ENCODE data around the gene FRMD4B.

Gene FRMD4B

GRCh38 chr3:69385723-69386555 lies at the start of gene FRMD4B:
Gene FRMD4B (minus strand): TSS chr3:69386088. CDS start chr3:69385989, 99 bp downstream.
- FAIRE-seq = no peak

GRCh38 chr3:69433969-69434325 lies 48.1 kb upstream of the FRMD4B start:
- FAIRE-seq = no peak

GRCh38 chr3:69433121-69433968 lies 47.5 kb upstream of the FRMD4B start:
- FAIRE-seq = no peak

- FAIRE-seq = no peak
Measured at GRCh38 chr3:69428657-69429255, 42.9 kb upstream of the FRMD4B start.

- no peak for FAIRE-seq
Measured at GRCh38 chr3:69426967-69427304, 41.0 kb upstream of the FRMD4B start.

GRCh38 chr3:69426291-69426966 lies 40.5 kb upstream of the FRMD4B start:
- no peak for FAIRE-seq

GRCh38 chr3:69425249-69425648 lies 39.4 kb upstream of the FRMD4B start:
- no peak for FAIRE-seq

GRCh38 chr3:69423463-69424155 lies 37.7 kb upstream of the FRMD4B start:
- no peak for FAIRE-seq

GRCh38 chr3:69422751-69423150 lies 36.9 kb upstream of the FRMD4B start:
- FAIRE-seq = no peak

- no peak for FAIRE-seq
Measured at GRCh38 chr3:69420781-69421520, 35.1 kb upstream of the FRMD4B start.

- no peak for FAIRE-seq
Measured at GRCh38 chr3:69419276-69419675, 33.4 kb upstream of the FRMD4B start.

- no peak for FAIRE-seq
Measured at GRCh38 chr3:69417541-69418078, 31.7 kb upstream of the FRMD4B start.

- no peak for FAIRE-seq
Measured at GRCh38 chr3:69413551-69414207, 27.8 kb upstream of the FRMD4B start.

GRCh38 chr3:69411346-69411745 lies 25.5 kb upstream of the FRMD4B start:
- FAIRE-seq = no peak

- FAIRE-seq = no peak
Measured at GRCh38 chr3:69410301-69410700, 24.4 kb upstream of the FRMD4B start.

GRCh38 chr3:69409831-69410230 lies 23.9 kb upstream of the FRMD4B start:
- no peak for FAIRE-seq

GRCh38 chr3:69409011-69409410 lies 23.1 kb upstream of the FRMD4B start:
- no peak for FAIRE-seq

GRCh38 chr3:69408542-69408941 lies 22.7 kb upstream of the FRMD4B start:
- no peak for FAIRE-seq

GRCh38 chr3:69407908-69408307 lies 22.0 kb upstream of the FRMD4B start:
- no peak for FAIRE-seq

- no peak for FAIRE-seq
Measured at GRCh38 chr3:69406163-69406562, 20.3 kb upstream of the FRMD4B start.

- FAIRE-seq = no peak
Measured at GRCh38 chr3:69405067-69405466, 19.2 kb upstream of the FRMD4B start.

Data from colon (tissue), 2 donors.